Subcutaneous abdominal adipose tissue (tissue), 5 donors: ENCODE measurements around the gene WDR74.
"Not testable (repeated sequence)": the region's sequence is repeated elsewhere in the genome, so short reads cannot be mapped to it uniquely, and the experiment has no call there.

Experiments used
- H3K27ac ChIP-seq: one replicate; pipeline ENCODE4 v1.7.0; 2013; ENCODE audit warnings: low read depth, mild to moderate bottlenecking, inconsistent platforms, low read length, moderate library complexity
- H3K27me3 ChIP-seq, 5 donors: one replicate each; pipeline ENCODE4 v1.7.0; 2013; ENCODE audit warnings: low read length in 5 of 5, inconsistent platforms in 1 of 5; ENCODE audit not compliant: control insufficient read depth in 5 of 5, insufficient read depth in 4 of 5
- H3K36me3 ChIP-seq, 5 donors: one replicate each; pipeline ENCODE4 v1.7.0; 2013; ENCODE audit warnings: low read length in 5 of 5; ENCODE audit not compliant: control insufficient read depth in 5 of 5, insufficient read depth in 5 of 5
- H3K4me1 ChIP-seq, 5 donors: one replicate each; pipeline ENCODE4 v1.7.0; 2013; ENCODE audit warnings: low read length in 5 of 5, mild to moderate bottlenecking in 3 of 5, moderate library complexity in 1 of 5; ENCODE audit not compliant: control insufficient read depth in 5 of 5, insufficient read depth in 5 of 5
- H3K4me3 ChIP-seq, 5 donors: one replicate each; pipeline ENCODE4 v1.7.0; 2013; ENCODE audit warnings: low read length in 5 of 5, low read depth in 1 of 5
- H3K9ac ChIP-seq, 5 donors: one replicate each; pipeline ENCODE4 v1.7.0; 2013; ENCODE audit warnings: low read length in 5 of 5, mild to moderate bottlenecking in 4 of 5, moderate library complexity in 3 of 5
- H3K9me3 ChIP-seq, 5 donors: one replicate each; pipeline ENCODE4 v1.7.0; 2013; ENCODE audit warnings: low read length in 5 of 5; ENCODE audit not compliant: control insufficient read depth in 5 of 5
- donor health status: healthy.
- donor health status: healthy.
- donor health status: healthy.
- donor health status: healthy.
- donor health status: healthy.

Gene WDR74

DNA sequence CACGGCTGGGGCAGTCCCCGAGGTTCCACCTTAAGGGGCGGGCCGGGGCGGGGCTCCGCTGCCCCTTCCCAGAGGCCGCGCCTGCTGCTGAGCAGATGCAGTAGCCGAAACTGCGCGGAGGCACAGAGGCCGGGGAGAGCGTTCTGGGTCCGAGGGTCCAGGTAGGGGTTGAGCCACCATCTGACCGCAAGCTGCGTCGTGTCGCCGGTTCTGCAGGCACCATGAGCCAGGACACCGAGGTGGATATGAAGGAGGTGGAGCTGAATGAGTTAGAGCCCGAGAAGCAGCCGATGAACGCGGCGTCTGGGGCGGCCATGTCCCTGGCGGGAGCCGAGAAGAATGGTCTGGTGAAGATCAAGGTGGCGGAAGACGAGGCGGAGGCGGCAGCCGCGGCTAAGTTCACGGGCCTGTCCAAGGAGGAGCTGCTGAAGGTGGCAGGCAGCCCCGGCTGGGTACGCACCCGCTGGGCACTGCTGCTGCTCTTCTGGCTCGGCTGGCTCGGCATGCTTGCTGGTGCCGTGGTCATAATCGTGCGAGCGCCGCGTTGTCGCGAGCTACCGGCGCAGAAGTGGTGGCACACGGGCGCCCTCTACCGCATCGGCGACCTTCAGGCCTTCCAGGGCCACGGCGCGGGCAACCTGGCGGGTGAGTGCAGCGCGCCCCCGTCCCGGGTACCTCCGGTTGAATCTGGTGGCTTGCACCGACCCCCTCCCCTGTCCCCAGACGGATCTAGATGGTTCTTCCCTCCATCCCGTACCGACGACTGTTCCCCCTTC, 41.6 kb upstream of the WDR74 start, which contains the start of gene SLC3A2:
TSS of gene SLC3A2 (plus strand) at position 94 of the 776 bp plus-strand sequence. CDS start at position 222, 128 bp downstream.
- Histone ChIP-seq H3K4me3 (peak within 1 kb of the TSS; percentile 90 to 100 (median 99)), H3K27me3 (no peaks in the 10 kb centered on the region), H3K9me3 (no peaks in the 10 kb centered on the region), H3K27ac (peak within 1 kb of the TSS; percentile 98), H3K9ac (peak within 1 kb of the TSS; percentile 96 to 99 (median 99)), H3K36me3 (peaks cover 9 to 35% (median 33%) of the 10 kb centered on the region in 5 donors), H3K4me1 (peaks cover 13 to 57% (median 48%) of the 10 kb centered on the region in 5 donors)

DNA sequence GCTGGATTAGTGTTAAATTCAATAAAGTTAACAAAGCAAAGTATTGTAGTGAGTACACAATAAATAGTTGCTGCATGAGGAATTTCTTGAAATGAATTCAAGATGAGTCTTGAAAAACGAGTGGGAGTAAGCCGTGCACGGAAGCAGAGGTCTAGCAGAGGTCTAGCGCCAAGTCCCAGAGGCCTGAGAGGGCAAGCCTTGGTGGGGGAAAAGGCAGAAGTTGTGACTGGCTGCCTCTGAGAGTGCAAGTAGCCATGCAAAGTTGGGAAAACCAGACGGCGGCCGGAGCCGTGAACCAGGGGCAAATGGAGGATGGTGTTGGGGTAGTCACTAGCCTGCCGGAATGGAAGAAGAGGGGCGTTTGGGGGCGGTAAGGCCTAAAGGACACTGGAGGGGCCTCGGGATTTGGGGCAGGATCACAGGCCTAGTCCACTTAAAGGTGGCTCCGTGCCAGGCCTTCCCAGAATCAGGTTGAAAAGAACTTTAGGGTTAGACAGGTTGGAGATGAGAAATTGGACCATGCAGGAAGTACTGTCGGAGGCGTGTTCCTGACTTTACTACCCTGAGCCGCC, 40.9 kb upstream of the WDR74 start:
- Histone ChIP-seq H3K9ac (peak overlapping the region; percentile 95 to 99 (median 99)), H3K27ac (peak overlapping the region; percentile 98), H3K36me3 (peaks cover 9 to 28% (median 27%) of the 10 kb centered on the region in 5 donors), H3K4me1 (peaks cover 13 to 51% (median 47%) of the 10 kb centered on the region in 5 donors), H3K4me3 (peak overlapping the region; percentile 84 to 100 (median 99)), H3K27me3 (no peaks in the 10 kb centered on the region), H3K9me3 (no peaks in the 10 kb centered on the region)

DNA sequence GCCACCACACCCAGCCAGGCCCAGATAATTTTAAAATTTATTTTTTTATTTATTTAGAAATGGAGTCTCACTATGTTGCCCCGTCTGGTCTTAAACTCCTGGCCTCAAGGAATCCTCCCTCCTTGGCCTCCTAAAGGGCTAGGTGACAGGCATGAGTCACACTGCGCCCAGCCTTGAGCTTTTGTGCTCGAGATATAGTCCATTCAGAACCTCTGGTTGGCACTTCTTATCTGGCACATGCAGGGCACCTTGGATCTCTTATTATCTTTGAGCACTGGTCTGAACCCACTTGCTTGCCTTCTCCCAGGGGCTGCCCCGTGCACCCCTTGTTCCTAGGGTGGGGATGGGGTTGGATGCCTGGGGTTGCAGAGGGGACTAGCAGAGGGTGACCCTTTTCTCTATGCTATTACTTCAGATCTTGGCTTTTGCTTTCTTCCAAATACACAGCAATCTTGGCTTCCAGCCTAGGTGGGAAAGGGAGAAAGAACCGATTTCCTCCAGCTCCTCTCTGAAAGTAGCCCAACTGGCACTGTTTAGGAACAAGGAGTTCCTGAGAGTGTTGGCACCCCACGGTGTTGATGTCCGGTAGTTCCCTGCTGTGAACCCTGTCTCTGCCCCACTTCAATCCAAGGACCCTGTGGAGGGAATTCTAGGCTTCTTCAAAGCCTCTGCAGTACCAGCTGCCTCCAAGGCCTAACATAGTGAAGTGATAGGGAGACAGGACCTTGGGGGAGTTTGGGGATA, 40.0 kb upstream of the WDR74 start:
- peak overlapping the region in 4 of 5 donors; percentile 95 to 99 (median 98) for H3K9ac ChIP-seq
- H3K9me3 ChIP-seq: no peaks in the 10 kb centered on the region
- no peaks in the 10 kb centered on the region for H3K27me3 ChIP-seq
- H3K4me1 ChIP-seq: peaks cover 13 to 46% (median 44%) of the 10 kb centered on the region in 5 donors
- H3K36me3 ChIP-seq: peaks cover 9 to 19% (median 18%) of the 10 kb centered on the region in 5 donors
- peak overlapping the region; percentile 84 to 100 (median 99) for H3K4me3 ChIP-seq
- H3K27ac ChIP-seq: peak overlapping the region; percentile 98

DNA sequence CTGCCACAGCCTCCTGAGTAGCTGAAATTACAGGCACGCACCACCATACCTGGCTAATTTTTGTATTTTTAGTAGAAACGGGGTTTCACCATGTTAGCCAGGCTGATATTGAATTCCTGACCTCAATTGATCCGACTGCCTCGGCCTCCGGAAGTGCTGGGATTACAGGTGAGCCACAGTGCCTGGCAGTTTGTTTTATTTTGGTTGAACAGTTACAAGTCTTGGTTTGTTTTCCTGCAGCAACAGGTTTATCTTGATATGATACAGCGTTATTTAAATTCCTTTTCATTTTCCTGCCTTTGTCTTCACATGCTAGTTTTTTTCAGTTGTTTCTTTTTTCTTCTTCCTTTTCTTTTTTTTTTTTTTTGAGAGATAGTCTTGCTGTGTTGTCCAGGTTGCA, 37.3 kb upstream of the WDR74 start:
- Histone ChIP-seq H3K36me3 (no peaks in the 10 kb centered on the region), H3K9me3 (no peaks in the 10 kb centered on the region), H3K27ac (no peak overlapping the region), H3K4me3 (no peak overlapping the region), H3K27me3 (no peaks in the 10 kb centered on the region), H3K4me1 (peaks cover 8 to 19% (median 18%) of the 10 kb centered on the region in 5 donors), H3K9ac (no peak overlapping the region)

DNA sequence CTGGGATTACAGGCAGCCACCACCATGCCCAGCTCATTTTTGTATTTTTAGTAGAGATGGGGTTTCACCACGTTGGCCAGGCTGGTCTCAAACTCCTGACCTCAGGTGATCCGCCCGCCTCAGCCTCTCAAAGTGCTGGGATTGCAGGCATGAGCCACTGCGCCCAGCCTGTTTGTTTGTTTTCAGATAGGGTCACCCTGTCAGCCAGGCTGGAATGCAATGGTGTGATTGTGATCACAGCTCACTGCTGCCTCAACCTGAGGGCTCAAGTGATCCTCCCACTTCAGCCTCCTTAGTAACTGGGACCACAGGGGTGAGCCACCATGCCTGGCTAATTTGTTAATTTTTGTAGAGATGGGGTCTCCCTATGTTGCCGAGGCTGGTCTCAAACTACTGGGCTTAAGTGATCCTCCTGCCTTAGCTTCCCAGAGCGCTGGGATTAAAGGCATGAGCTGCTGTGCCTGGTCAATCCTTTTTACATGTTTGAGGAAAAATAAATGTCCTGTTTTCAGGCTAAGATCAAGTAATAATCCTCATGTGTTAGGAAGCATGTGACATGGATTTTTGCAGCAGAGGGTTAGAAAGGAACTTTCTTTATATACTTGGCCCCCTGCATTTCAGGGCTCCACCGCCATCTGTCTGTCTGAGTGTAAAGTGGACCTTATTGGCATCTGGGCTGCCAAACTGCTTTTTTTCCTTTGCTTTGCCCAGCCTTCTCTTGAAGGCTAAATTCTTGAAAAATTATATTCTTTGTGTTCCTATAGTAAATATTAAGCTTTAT, 36.5 kb upstream of the WDR74 start:
- Histone ChIP-seq H3K36me3 (no peaks in the 10 kb centered on the region), H3K9me3 (no peaks in the 10 kb centered on the region), H3K27ac (no peak overlapping the region), H3K9ac (no peak overlapping the region), H3K4me1 (peaks cover 8 to 18% (median 17%) of the 10 kb centered on the region in 5 donors), H3K4me3 (no peak overlapping the region), H3K27me3 (no peaks in the 10 kb centered on the region)

DNA sequence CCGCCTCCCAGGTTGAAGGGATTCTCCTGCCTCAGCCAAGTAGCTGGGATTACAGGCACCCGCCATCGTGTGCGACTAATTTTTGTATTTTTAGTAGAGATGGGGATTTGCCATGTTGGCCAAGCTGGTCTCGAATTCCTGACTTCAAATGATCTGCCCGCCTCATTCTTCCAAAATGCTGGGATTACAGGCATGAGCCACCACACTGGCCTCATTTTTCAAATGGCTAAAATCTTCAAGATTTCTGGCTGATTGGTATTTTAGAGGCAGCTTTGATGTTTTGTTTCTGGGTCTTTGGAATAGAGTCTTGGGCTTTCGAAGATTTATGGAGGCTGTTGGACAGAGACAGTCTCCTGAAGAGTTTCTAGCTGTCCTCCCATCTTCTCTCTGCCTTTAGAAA, 35.5 kb upstream of the WDR74 start:
- Histone ChIP-seq H3K9ac (no peak overlapping the region), H3K4me3 (no peak overlapping the region), H3K4me1 (peaks cover 4 to 11% (median 10%) of the 10 kb centered on the region in 5 donors)

DNA sequence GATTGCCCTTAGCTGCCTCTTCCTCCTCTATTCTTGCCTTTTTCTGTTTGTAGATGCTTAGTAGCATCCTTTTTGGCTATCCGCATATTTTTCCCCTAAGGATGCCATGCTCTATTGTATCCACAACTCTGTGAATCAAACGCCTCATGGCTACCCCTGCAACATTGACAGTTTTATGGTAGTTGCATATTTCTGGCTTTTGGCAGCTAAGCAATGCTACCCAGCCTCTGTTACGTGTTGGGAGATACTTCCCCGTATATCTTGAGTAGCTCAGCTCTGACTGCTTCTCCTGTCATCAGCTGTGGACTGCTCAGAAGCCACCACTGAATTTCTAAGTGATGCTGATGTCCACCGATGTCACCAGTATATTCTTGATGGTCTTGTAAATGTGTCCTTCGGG, 26.2 kb upstream of the WDR74 start:
- Histone ChIP-seq H3K4me3 (no peak overlapping the region), H3K9me3 (no peaks in the 10 kb centered on the region), H3K27me3 (no peaks in the 10 kb centered on the region), H3K9ac (no peak overlapping the region), H3K36me3 (no peaks in the 10 kb centered on the region), H3K4me1 (peaks cover 0 to 4% (median 0%) of the 10 kb centered on the region in 5 donors), H3K27ac (no peak overlapping the region)

More for the DNA sequence above, 35.5 kb upstream of the WDR74 start:
- H3K27me3 ChIP-seq: no peaks in the 10 kb centered on the region
- no peaks in the 10 kb centered on the region for H3K36me3 ChIP-seq
- no peaks in the 10 kb centered on the region for H3K9me3 ChIP-seq
- no peak overlapping the region for H3K27ac ChIP-seq

DNA sequence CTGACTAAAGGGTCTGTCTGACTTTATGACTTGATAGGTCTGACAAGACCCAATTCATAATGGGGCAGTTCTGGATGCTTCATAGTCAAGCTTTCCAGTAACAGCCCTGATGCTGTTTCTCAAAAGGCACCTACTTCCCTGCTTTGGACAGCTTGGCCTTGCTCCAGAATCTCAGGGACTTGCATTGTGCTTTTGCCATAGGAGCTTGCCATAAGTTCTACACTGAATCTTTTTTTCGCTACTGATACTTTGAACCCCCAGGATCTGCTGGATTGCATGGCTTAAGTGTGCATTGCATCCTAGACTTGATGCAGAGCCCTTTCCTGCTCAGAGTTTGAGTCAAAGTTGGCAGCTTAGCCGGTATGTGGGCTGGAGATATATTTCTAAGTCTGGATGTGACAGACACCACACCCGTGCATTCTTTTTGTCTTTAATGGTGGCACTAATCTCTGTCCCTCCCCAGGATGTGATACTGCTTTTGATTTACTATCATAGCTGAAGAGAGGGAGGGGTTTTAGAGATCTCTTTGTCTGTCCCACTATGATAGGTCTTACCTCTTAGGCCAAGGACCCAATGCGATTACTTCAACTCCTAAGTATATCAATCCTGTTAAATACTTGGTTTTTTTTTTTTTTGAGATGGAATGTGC, 24.4 kb upstream of the WDR74 start:
- no peak overlapping the region for H3K27ac ChIP-seq
- H3K9ac ChIP-seq: no peak overlapping the region
- H3K4me3 ChIP-seq: no peak overlapping the region
- H3K36me3 ChIP-seq: no peaks in the 10 kb centered on the region
- H3K27me3 ChIP-seq: no peaks in the 10 kb centered on the region
- peaks cover 0 to 7% (median 0%) of the 10 kb centered on the region in 5 donors for H3K4me1 ChIP-seq
- H3K9me3 ChIP-seq: no peaks in the 10 kb centered on the region

DNA sequence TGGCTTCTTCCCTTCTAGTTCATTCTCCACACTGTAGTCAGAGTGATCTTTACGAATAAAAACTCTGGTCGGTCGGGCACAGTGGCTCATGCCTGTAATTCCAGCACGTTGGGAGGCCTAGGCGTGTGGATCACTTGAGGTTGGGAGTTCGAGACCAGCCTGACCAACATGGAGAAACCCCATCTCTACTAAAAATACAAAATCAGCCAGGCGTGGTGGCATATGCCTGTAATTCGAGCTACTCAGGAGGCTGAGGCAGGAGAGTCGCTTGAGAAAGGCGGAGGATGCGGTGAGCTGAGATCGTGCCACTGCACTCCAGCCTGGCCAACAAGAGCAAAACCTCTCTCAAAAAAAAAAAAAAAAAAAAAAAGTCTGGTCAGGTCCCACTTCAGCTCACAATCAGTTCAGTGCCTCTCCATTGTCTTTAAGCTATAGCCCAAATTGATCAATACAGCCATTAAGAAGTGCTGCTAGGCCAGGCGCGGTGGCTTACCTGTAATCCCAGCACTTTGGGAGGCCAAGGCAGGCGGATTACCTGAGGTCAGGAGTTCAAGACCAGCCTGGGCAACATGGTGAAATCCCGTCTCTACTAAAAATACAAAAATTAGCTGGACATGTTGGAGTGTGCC, 22.3 kb upstream of the WDR74 start:
- not testable (repeated sequence) for H3K27ac ChIP-seq, H3K4me1 ChIP-seq, H3K9me3 ChIP-seq, H3K27me3 ChIP-seq, H3K4me3 ChIP-seq, H3K9ac ChIP-seq, H3K36me3 ChIP-seq
